Amygdala (tissue), 56 donors: ENCODE results near the gene MYL4.
"Not testable (repeated sequence)": the region's sequence is repeated elsewhere in the genome, so short reads cannot be mapped to it uniquely, and the experiment has no call there.

Experiments
- DNase-seq, 56 donors: peaks; one replicate each; lab custom pipeline; 2025; lab: John Stamatoyannopoulos, UW

Gene MYL4

GRCh38 chr17:47219621-47220475 lies 10.7 kb downstream of the MYL4 start:
- no peak for DNase-seq

- DNase-seq = no peak
Observed at GRCh38 chr17:47220531-47220999, 11.4 kb downstream of the MYL4 start.

- no peak for DNase-seq
Observed at GRCh38 chr17:47221154-47221553, 12.0 kb downstream of the MYL4 start.

- no peak for DNase-seq
Observed at GRCh38 chr17:47222047-47222446, 12.9 kb downstream of the MYL4 start.

GRCh38 chr17:47223007-47223406 lies 13.9 kb downstream of the MYL4 start:
- DNase-seq = no peak

- no peak for DNase-seq
Observed at GRCh38 chr17:47223460-47223859, 14.3 kb downstream of the MYL4 start.

- not testable (repeated sequence) for DNase-seq
Observed at GRCh38 chr17:47224077-47224476, 14.9 kb downstream of the MYL4 start.

GRCh38 chr17:47224966-47225365 lies 15.8 kb downstream of the MYL4 start:
- no peak for DNase-seq

GRCh38 chr17:47225436-47225858 lies 16.3 kb downstream of the MYL4 start:
- DNase-seq = peak in 1 of 56 donors; percentile 22

- DNase-seq = no peak
Observed at GRCh38 chr17:47225911-47226688, 17.0 kb downstream of the MYL4 start.

GRCh38 chr17:47227862-47228261 lies 18.7 kb downstream of the MYL4 start:
- no peak for DNase-seq

- peak in 52 of 56 donors; percentile 10 to 87 (median 56) for DNase-seq
Observed at GRCh38 chr17:47229535-47230443, 20.6 kb downstream of the MYL4 start.

GRCh38 chr17:47230864-47231263 lies 21.7 kb downstream of the MYL4 start:
- DNase-seq = no peak

GRCh38 chr17:47231334-47231733 lies 22.2 kb downstream of the MYL4 start:
- DNase-seq = no peak

- DNase-seq = no peak
Observed at GRCh38 chr17:47231866-47232265, 22.7 kb downstream of the MYL4 start.

- DNase-seq = no peak
Observed at GRCh38 chr17:47232465-47232864, 23.3 kb downstream of the MYL4 start.

GRCh38 chr17:47235506-47235905 lies 26.4 kb downstream of the MYL4 start:
- no peak for DNase-seq

GRCh38 chr17:47235923-47236322 lies 26.8 kb downstream of the MYL4 start:
- DNase-seq = no peak

- no peak for DNase-seq
Observed at GRCh38 chr17:47237841-47238240, 28.7 kb downstream of the MYL4 start.

GRCh38 chr17:47238321-47239010 lies 29.3 kb downstream of the MYL4 start:
- no peak for DNase-seq
